Measurements from ENCODE around the gene STON2. TPM values are rescaled to one million over a fixed set of nuclear protein-coding genes. Genes with fewer than 3 reads are reported as not detected.

Gene STON2
- total and polyA plus RNA-seq, 9 donors, result 4.8 to 28.7 (median 17.3) TPM

DNA sequence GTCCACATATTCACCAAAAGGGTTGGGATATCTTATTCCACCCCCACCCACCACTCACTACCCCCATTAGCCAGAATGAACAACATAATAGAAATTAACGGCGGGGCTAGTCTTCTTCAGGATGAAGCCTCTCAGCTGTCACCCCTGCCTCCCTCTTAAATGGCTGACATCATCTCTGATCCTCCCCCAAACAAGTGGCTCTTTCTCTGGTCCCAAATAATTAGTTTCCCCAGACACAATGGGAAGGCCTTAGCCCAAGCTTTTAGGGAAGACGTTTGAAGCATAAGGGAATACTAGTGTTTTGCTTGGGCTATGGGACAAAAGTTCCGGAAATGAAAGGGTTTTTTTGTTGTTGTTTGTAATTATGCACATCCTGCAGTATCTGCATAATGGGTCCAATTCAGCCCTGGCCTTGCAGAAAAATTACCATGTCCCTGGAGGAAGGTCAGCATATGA is 13.8 kb downstream of the STON2 start:
- intact Hi-C loops (cut with DNase I), result no loop called here
- Histone ChIP-seq H3K9me3 (no peaks in the 10 kb centered on the region), H3K27me3 (no peaks in the 10 kb centered on the region), H3K27ac (no peak overlapping the region), H3K36me3 (no peaks in the 10 kb centered on the region), H3K4me3 (no peak overlapping the region), H3K4me1 (ENCODE audit: insufficient read depth) (no peaks in the 10 kb centered on the region)
- TF ChIP-seq CTCF (IDR thresholded peaks at IDR 0.05), result no peak
- TF ChIP-seq EP300 (IDR thresholded peaks at IDR 0.05), result no peak
- no peak for TF ChIP-seq POLR2A (IDR thresholded peaks at IDR 0.05)
- DNase-seq, result no peak
- 70 to 77% (median 72%) methylated on average over 4 of the region's 4 CpGs for WGBS, 3 donors

GRCh38 chr14:81385886-81386285 is 14.2 kb downstream of the STON2 start:
- Histone ChIP-seq H3K36me3 (no peaks in the 10 kb centered on the region), H3K4me3 (no peak overlapping the region), H3K27ac (no peak overlapping the region), H3K9me3 (no peaks in the 10 kb centered on the region), H3K4me1 (ENCODE audit: insufficient read depth) (no peaks in the 10 kb centered on the region), H3K27me3 (no peaks in the 10 kb centered on the region)
- no peak for DNase-seq
- intact Hi-C loops (cut with DNase I), result no loop called here
- TF ChIP-seq CTCF (IDR thresholded peaks at IDR 0.05) (no peak), EP300 (IDR thresholded peaks at IDR 0.05) (no peak), POLR2A (IDR thresholded peaks at IDR 0.05) (no peak)
- WGBS, 3 donors, result 93 to 96% (median 93%) methylated on average over 7 of the region's 7 CpGs

DNA sequence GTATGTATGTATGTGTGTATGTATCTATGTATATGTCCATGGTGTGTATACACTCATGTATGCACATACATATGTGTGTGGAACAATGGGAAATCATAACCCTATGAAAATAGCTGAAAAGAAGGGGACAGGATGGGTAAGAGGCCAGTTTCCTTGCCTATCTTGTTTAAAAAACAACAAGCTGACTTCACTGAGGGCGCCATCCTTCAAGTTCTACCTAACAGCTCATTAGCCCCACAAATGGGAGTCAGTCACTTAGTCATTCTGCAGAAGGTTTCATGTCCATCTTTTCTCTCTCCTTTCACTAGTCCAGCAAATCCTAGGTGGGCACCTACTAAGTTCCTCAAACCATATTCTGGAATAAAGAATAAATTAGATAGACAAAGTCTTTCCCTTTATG is 14.7 kb downstream of the STON2 start:
- H3K4me1 ChIP-seq (ENCODE audit: insufficient read depth), result no peaks in the 10 kb centered on the region
- no peak for TF ChIP-seq POLR2A (IDR thresholded peaks at IDR 0.05)
- no peak for TF ChIP-seq CTCF (IDR thresholded peaks at IDR 0.05)
- TF ChIP-seq EP300 (IDR thresholded peaks at IDR 0.05), result no peak
- 91 to 96% (median 92%) methylated on average over 1 of the region's 1 CpG for WGBS, 3 donors
- H3K4me3 ChIP-seq, result no peak overlapping the region
- no peaks in the 10 kb centered on the region for H3K9me3 ChIP-seq
- H3K27ac ChIP-seq, result no peak overlapping the region
- no peaks in the 10 kb centered on the region for H3K27me3 ChIP-seq
- DNase-seq, result no peak
- H3K36me3 ChIP-seq, result no peaks in the 10 kb centered on the region
- intact Hi-C loops (cut with DNase I), result no loop called here

- WGBS, 3 donors, result 15 to 19% (median 19%) methylated on average over 1 of the region's 1 CpG
- no peak for TF ChIP-seq POLR2A (IDR thresholded peaks at IDR 0.05)
- TF ChIP-seq EP300 (IDR thresholded peaks at IDR 0.05), result no peak
- no peak for TF ChIP-seq CTCF (IDR thresholded peaks at IDR 0.05)
These were observed 15.2 kb downstream of the STON2 start for GRCh38 chr14:81384900-81385299.

More at GRCh38 chr14:81384900-81385299, 15.2 kb downstream of the STON2 start:
- no peak for DNase-seq
- Histone ChIP-seq H3K36me3 (no peaks in the 10 kb centered on the region), H3K9me3 (no peaks in the 10 kb centered on the region), H3K27me3 (no peaks in the 10 kb centered on the region), H3K4me1 (ENCODE audit: insufficient read depth) (no peaks in the 10 kb centered on the region), H3K27ac (no peak overlapping the region), H3K4me3 (no peak overlapping the region)
- intact Hi-C loops (cut with DNase I), result no loop called here

All from ovary (tissue), 9 donors.